ENCODE data around the gene AKNA. TPM values are rescaled to one million over a fixed set of nuclear protein-coding genes. Genes with fewer than 3 reads are reported as not detected.

The AKNA gene
- polyA plus RNA-seq, 1 of the 3 experiments (the other 2 are of a cell fraction), result 0.84 TPM

GRCh38 chr9:114412048-114412683 is 24.4 kb upstream of the AKNA start (continued):
- no peak for TF ChIP-seq SIN3A (IDR thresholded peaks at IDR 0.05; ENCODE audit: borderline replicate concordance, low read depth, low read length)

- CTCF ChIA-PET, result interaction anchor here (1.1 kb wide), 1 partner anchor 496 kb away, joined by 3 read pairs; no protein-coding TSS in a partner anchor
- POLR2A ChIA-PET, result no interaction called here
- WGBS (ENCODE audit: low lambda C conversion rate), result 77% methylated on average over 6 of the region's 6 CpGs
Measured at GRCh38 chr9:114411452-114411851, 23.7 kb upstream of the AKNA start.

More at GRCh38 chr9:114411452-114411851, 23.7 kb upstream of the AKNA start:
- TF ChIP-seq CTCF (IDR thresholded peaks at IDR 0.05), result no peak
- TF ChIP-seq EP300 (IDR thresholded peaks at IDR 0.05; ENCODE audit: borderline replicate concordance in 1 of 2, low read depth in 1 of 2, low read length in 1 of 2), result no peak
- TF ChIP-seq FOXM1 (IDR thresholded peaks at IDR 0.05; ENCODE audit: low read depth), result no peak
- no peak for TF ChIP-seq ELF1 (IDR thresholded peaks at IDR 0.05)
- TF ChIP-seq MEF2A (IDR thresholded peaks at IDR 0.05; ENCODE audit: borderline replicate concordance, low read depth), result no peak
- no peak for TF ChIP-seq TAF1 (IDR thresholded peaks at IDR 0.05; ENCODE audit: borderline replicate concordance, low read depth, low read length)
- no peak for TF ChIP-seq USF2 (IDR thresholded peaks at IDR 0.05; ENCODE audit: borderline replicate concordance, low read depth, low read length)
- no peak for TF ChIP-seq TCF12 (IDR thresholded peaks at IDR 0.05)
- no peak for TF ChIP-seq GATA2 (CRISPR knock-in tag; IDR thresholded peaks at IDR 0.05)
- TF ChIP-seq SMC3 (IDR thresholded peaks at IDR 0.05; ENCODE audit: low read depth, low read length), result no peak
- no peak for TF ChIP-seq FOXJ3 (CRISPR knock-in tag; IDR thresholded peaks at IDR 0.05)
- TF ChIP-seq YY1 (IDR thresholded peaks at IDR 0.05; ENCODE audit: low read depth), result no peak
- TF ChIP-seq CHD2 (IDR thresholded peaks at IDR 0.05; ENCODE audit: low read length, partially characterized antibody), result no peak
- TF ChIP-seq RXRA (IDR thresholded peaks at IDR 0.05; ENCODE audit: borderline replicate concordance, low read depth), result no peak
- TF ChIP-seq USF1 (IDR thresholded peaks at IDR 0.05; ENCODE audit: borderline replicate concordance, low read depth), result no peak
- TF ChIP-seq TEAD4 (IDR thresholded peaks at IDR 0.05; ENCODE audit: borderline replicate concordance, insufficient read depth), result no peak
- H3K4me1 ChIP-seq (ENCODE audit: control insufficient read depth in 1 of 2, insufficient read depth in 2 of 2, low read depth in 1 of 2, low read length in 1 of 2), result no peaks in the 10 kb centered on the region
- no peaks in the 10 kb centered on the region for H3K36me3 ChIP-seq (replicated peaks in 1 of 2; ENCODE audit: control insufficient read depth in 1 of 2, insufficient read depth in 2 of 2, low read length in 1 of 2)
- no peaks in the 10 kb centered on the region for H3K9me3 ChIP-seq
- no peak overlapping the region for H3K4me3 ChIP-seq (ENCODE audit: low read depth in 2 of 2, low read length in 1 of 2)
- no peak for DNase-seq
- no peaks in the 10 kb centered on the region for H3K79me2 ChIP-seq (ENCODE audit: insufficient read depth)
- H3K9me2 ChIP-seq, result no peaks in the 10 kb centered on the region
- no peak overlapping the region for H3K27ac ChIP-seq (ENCODE audit: low read depth in 2 of 2, low read length in 1 of 2)
- no peak overlapping the region for H2AFZ ChIP-seq (ENCODE audit: low read depth)
- H3K27me3 ChIP-seq (ENCODE audit: insufficient read depth), result no peaks in the 10 kb centered on the region
- no peaks in the 10 kb centered on the region for H4K20me1 ChIP-seq (ENCODE audit: insufficient read depth)
- H3F3A ChIP-seq (replicated peaks; ENCODE audit: insufficient read depth), result no peaks in the 10 kb centered on the region
- H3K9ac ChIP-seq, result no peak overlapping the region
- no peak overlapping the region for H3K4me2 ChIP-seq
